Fibroblast of lung (primary cell): ENCODE results near the gene LZTR1.

Experiments
- CTCF ChIP-seq, 2 donors: IDR thresholded peaks in 1 of 2; conservative IDR thresholded peaks in 1 of 2; 1 replicate in 1 of 2; 2 replicates in 1 of 2; pipeline ENCODE4 v1.5.1; 2011 to 2012; ENCODE audit warnings: low read length in 2 of 2, control low read depth in 1 of 2, inconsistent platforms in 1 of 2, low read depth in 1 of 2, mild to moderate bottlenecking in 1 of 2
- EZH2 ChIP-seq: IDR thresholded peaks from 2 replicates; pipeline ENCODE4 v1.5.1; 2012; ENCODE audit warnings: low read length, control low read depth, mild to moderate bottlenecking; ENCODE audit errors: missing control alignments

GRCh38 chr22:20999350-21000206 is 17.5 kb downstream of the LZTR1 start:
- TF ChIP-seq CTCF (conservative IDR thresholded peaks at IDR 0.05 in 1 of 2, IDR thresholded peaks at IDR 0.05 in 1 of 2; ENCODE audit: low read depth in 1 of 2, low read length in 2 of 2) (no peak), EZH2 (no peak)
